SU-DHL-6 (cell line): ENCODE measurements around the gene FYTTD1.

Experiments
- H2AFZ ChIP-seq: fragments of 200-600 bp; sonication (generic); 2 replicates; pipeline ENCODE4 v1.6.1; 2014; ENCODE audit warnings: low read depth, mild to moderate bottlenecking, moderate library complexity, mixed read lengths, antibody characterized with exemption, low read length; ENCODE audit not compliant: severe bottlenecking
- H3F3A ChIP-seq: fragments of 200-600 bp; shearing (Covaris generic); 2 replicates; pipeline ENCODE4 v1.6.0; 2016; ENCODE audit warnings: antibody characterized with exemption, mild to moderate bottlenecking; ENCODE audit not compliant: insufficient read depth
- H3K27ac ChIP-seq: fragments of 200-600 bp; sonication (generic); 2 replicates; pipeline ENCODE4 v1.5.1; 2016; ENCODE audit warnings: low read depth, mild to moderate bottlenecking, low read length, moderate library complexity, mixed read lengths
- H3K27me3 ChIP-seq: fragments of 200-600 bp; sonication (generic), shearing (Covaris generic); 2 replicates; pipeline ENCODE4 v1.6.0; 2014; ENCODE audit warnings: mild to moderate bottlenecking, low read length
- H3K36me3 ChIP-seq: fragments of 200-600 bp; sonication (generic); 2 replicates; pipeline ENCODE4 v1.6.1; 2014; ENCODE audit warnings: mild to moderate bottlenecking, low read length, mixed read lengths
- H3K4me2 ChIP-seq: fragments of 300-600, 200-600 bp; shearing (Covaris generic), sonication (generic); 2 replicates; pipeline ENCODE4 v1.6.0; 2014; ENCODE audit warnings: low read length, low read depth, mild to moderate bottlenecking; ENCODE audit not compliant: poor library complexity, severe bottlenecking
- H3K4me3 ChIP-seq: fragments of 200-600 bp; sonication (generic); 2 replicates; pipeline ENCODE4 v1.5.1; 2014; ENCODE audit warnings: antibody characterized with exemption, low read length, mild to moderate bottlenecking, mixed read lengths; ENCODE audit not compliant: insufficient read depth, poor library complexity, severe bottlenecking
- H3K79me2 ChIP-seq: fragments of 200-600 bp; sonication (generic); 2 replicates; pipeline ENCODE4 v1.6.1; 2014; ENCODE audit warnings: mild to moderate bottlenecking, low read length, moderate library complexity; ENCODE audit not compliant: insufficient read depth
- H3K9ac ChIP-seq: fragments of 200-600 bp; sonication (generic); 2 replicates; pipeline ENCODE4 v1.7.0; 2014; ENCODE audit warnings: mild to moderate bottlenecking, low read length
- H3K9me2 ChIP-seq: fragments of 200-600 bp; sonication (generic); replicated peaks from 2 replicates; pipeline ENCODE4 v1.6.1; 2014; ENCODE audit warnings: low read length; ENCODE audit not compliant: insufficient read depth
- H3K9me3 ChIP-seq: fragments of 200-600 bp; sonication (generic); 2 replicates; pipeline ENCODE4 v1.6.1; 2014; ENCODE audit warnings: low read length, mixed read lengths; ENCODE audit not compliant: insufficient read depth
- H4K20me1 ChIP-seq: fragments of 200-600 bp; sonication (generic); 2 replicates; pipeline ENCODE4 v1.6.1; 2014; ENCODE audit warnings: low read depth, mild to moderate bottlenecking, antibody characterized with exemption, low read length, moderate library complexity, mixed read lengths
- EZH2phosphoT487 ChIP-seq: fragments of 200-600 bp; sonication (generic), shearing (Covaris generic); conservative IDR thresholded peaks from 2 replicates; pipeline ENCODE4 v1.6.1; 2018; ENCODE audit warnings: mild to moderate bottlenecking, antibody characterized with exemption, low read length, moderate library complexity, mixed read lengths
- TF ChIP-seq, protein P1 (sequence below): fragments of 200-600 bp; sonication (generic); IDR thresholded peaks from one replicate; pipeline ENCODE4 v1.5.1; 2017; ENCODE audit warnings: antibody characterized with exemption, mild to moderate bottlenecking, low read length, moderate library complexity; ENCODE audit not compliant: insufficient read depth, poor library complexity, severe bottlenecking

Gene FYTTD1

GRCh38 chr3:197795200-197795599 is 45.5 kb downstream of the FYTTD1 start:
- Histone ChIP-seq H3K4me2 (no peak overlapping the region), H3K27ac (no peak overlapping the region)

GRCh38 chr3:197796087-197796486 is 46.4 kb downstream of the FYTTD1 start:
- Histone ChIP-seq H3F3A (peaks cover 13% of the 10 kb centered on the region; the same call in 1 of the 2 replicates), H3K4me3 (no peak overlapping the region), H2AFZ (no peak overlapping the region), H3K9ac (no peak overlapping the region), H3K4me2 (no peak overlapping the region), H3K79me2 (peaks cover 76% of the 10 kb centered on the region), H3K9me3 (no peaks in the 10 kb centered on the region), H3K9me2 (no peaks in the 10 kb centered on the region), H3K27me3 (no peaks in the 10 kb centered on the region), H4K20me1 (0 out of 2 replicates have a peak, but pooled peaks cover under 1% of the 10 kb centered on the region), H3K27ac (no peak overlapping the region), H3K36me3 (no peaks in the 10 kb centered on the region)
- TF ChIP-seq EZH2phosphoT487 = no peak
- TF ChIP-seq, protein P1, sequence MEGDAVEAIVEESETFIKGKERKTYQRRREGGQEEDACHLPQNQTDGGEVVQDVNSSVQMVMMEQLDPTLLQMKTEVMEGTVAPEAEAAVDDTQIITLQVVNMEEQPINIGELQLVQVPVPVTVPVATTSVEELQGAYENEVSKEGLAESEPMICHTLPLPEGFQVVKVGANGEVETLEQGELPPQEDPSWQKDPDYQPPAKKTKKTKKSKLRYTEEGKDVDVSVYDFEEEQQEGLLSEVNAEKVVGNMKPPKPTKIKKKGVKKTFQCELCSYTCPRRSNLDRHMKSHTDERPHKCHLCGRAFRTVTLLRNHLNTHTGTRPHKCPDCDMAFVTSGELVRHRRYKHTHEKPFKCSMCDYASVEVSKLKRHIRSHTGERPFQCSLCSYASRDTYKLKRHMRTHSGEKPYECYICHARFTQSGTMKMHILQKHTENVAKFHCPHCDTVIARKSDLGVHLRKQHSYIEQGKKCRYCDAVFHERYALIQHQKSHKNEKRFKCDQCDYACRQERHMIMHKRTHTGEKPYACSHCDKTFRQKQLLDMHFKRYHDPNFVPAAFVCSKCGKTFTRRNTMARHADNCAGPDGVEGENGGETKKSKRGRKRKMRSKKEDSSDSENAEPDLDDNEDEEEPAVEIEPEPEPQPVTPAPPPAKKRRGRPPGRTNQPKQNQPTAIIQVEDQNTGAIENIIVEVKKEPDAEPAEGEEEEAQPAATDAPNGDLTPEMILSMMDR = no peak

More at GRCh38 chr3:197795200-197795599, 45.5 kb downstream of the FYTTD1 start:
- no peak for TF ChIP-seq EZH2phosphoT487
- TF ChIP-seq, protein P1 = no peak
- Histone ChIP-seq H3K79me2 (peaks cover 74% of the 10 kb centered on the region), H3K9me2 (no peaks in the 10 kb centered on the region), H3K36me3 (no peaks in the 10 kb centered on the region), H2AFZ (no peak overlapping the region), H3K9ac (no peak overlapping the region), H4K20me1 (no peaks in the 10 kb centered on the region), H3K4me3 (no peak overlapping the region), H3F3A (peaks cover 13% of the 10 kb centered on the region; the same call in 1 of the 2 replicates), H3K9me3 (no peaks in the 10 kb centered on the region), H3K27me3 (no peaks in the 10 kb centered on the region)

GRCh38 chr3:197798863-197799262 is 49.2 kb downstream of the FYTTD1 start:
- H3K4me3 ChIP-seq = no peak overlapping the region
- peaks cover 80% of the 10 kb centered on the region for H3K79me2 ChIP-seq
- H3K27ac ChIP-seq = no peak overlapping the region
- no peaks in the 10 kb centered on the region for H3K9me2 ChIP-seq
- no peak overlapping the region for H2AFZ ChIP-seq
- H4K20me1 ChIP-seq = peaks cover 11% of the 10 kb centered on the region; the same call in 1 of the 2 replicates
- H3K9ac ChIP-seq = no peak overlapping the region
- H3K36me3 ChIP-seq = no peaks in the 10 kb centered on the region
- TF ChIP-seq, protein P1 = no peak
- TF ChIP-seq EZH2phosphoT487 = no peak
- H3F3A ChIP-seq = peaks cover 13% of the 10 kb centered on the region; the same call in 1 of the 2 replicates
- H3K9me3 ChIP-seq = no peaks in the 10 kb centered on the region
- H3K27me3 ChIP-seq = no peaks in the 10 kb centered on the region
- H3K4me2 ChIP-seq = no peak overlapping the region
